ENCODE data around the gene YY1.

DNA sequence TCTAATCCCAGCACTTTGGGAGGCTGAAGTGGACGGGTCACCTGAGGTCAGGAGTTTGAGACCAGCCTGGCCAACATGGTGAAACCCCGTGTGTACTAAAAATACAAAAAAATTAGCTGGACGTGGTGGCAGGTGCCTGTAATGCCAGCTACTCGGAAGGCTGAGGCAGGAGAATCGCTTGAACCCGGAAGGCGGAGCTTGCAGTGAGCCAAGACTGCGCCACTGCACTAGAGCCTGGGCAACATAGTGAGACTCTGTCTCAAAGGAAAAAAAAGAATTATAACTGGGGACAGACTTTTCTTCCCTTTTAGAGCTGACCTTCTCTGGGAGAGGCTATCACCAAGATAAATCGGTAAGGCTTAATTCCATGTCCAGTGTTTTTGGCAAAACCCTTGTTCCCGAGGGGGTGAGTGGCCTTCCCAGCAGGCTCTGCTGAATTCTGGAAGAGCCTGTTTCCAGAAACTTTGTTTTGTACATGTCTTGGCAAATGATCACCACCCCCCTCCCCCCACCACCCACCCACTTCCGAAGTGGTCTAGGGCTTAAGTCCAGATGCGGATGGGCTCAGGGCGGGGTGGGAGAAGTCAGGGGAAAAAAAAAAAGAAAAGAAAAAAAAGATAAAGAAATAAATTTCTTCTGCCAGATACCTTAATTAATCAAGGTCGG, 47.2 kb upstream of the YY1 start:
- TF ChIP-seq CTCF (conservative IDR thresholded peaks at IDR 0.05 in 1 of 2, IDR thresholded peaks at IDR 0.05 in 1 of 2; ENCODE audit: extremely low read depth in 1 of 2, insufficient read depth in 1 of 2, low read depth in 1 of 2, low read length in 2 of 2): no peak
- no peak for TF ChIP-seq EZH2 (IDR thresholded peaks at IDR 0.05; ENCODE audit: borderline replicate concordance, low read length)

All from mammary epithelial cell (primary cell).